ENCODE results near the gene NADSYN1. TPM values are rescaled to one million over a fixed set of nuclear protein-coding genes. Genes with fewer than 3 reads are reported as not detected.

Gene NADSYN1
- total RNA-seq, 2 experiments from 2014 or later, result 106 to 112 TPM

DNA sequence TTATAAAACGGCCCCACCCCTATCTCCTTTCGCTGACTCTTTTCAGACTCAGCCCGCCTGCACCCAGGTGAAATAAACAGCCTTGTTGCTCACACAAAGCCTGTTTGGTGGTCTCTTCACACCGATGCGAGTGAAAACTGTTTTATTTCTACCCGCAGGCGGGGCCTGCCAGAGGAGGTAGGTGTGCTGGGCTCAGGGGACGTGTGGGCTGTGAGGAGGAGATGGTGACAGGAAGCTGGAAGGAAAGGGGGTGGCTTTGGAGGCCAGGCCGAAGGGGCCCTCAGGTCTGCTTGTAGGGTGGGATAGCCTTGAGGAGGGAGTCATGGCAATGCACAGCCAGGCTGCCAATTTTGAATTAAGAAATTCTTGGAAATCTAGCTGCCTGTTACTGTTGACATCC is 52.8 kb downstream of the NADSYN1 start:
- H3K27ac Mint-ChIP-seq, result no peak overlapping the region
- H3K4me1 ChIP-seq (ENCODE audit: insufficient read depth, low read length), result no peaks in the 10 kb centered on the region
- no peak overlapping the region for H3K4me3 Mint-ChIP-seq
- intact Hi-C loops (cut with DNase I, micrococcal nuclease), result no loop called here
- ChIA-PET POLR2A (no interaction called here), CTCF (no interaction called here)
- H3K4me3 ChIP-seq (ENCODE audit: low read length), result no peak overlapping the region
- H3K36me3 Mint-ChIP-seq (ENCODE audit: low read depth), result peaks cover 77% of the 10 kb centered on the region
- no peaks in the 10 kb centered on the region for H3K27me3 ChIP-seq (ENCODE audit: control insufficient read depth in 1 of 2, insufficient read depth in 2 of 2, low read length in 2 of 2)
- peaks cover 14% of the 10 kb centered on the region for H3K9me3 Mint-ChIP-seq
- no peaks in the 10 kb centered on the region for H3K4me1 Mint-ChIP-seq (ENCODE audit: low read depth)
- peaks cover 27% of the 10 kb centered on the region for H3K36me3 ChIP-seq (ENCODE audit: insufficient read depth, low read length)
- ATAC-seq (ENCODE audit: poor library complexity) (no peak), DNase-seq (peak in 1 of 14 experiments; percentile 6)
- H3K27ac ChIP-seq (ENCODE audit: low read depth in 1 of 2, low read length in 2 of 2), result no peak overlapping the region
- no peaks in the 10 kb centered on the region for H3K27me3 Mint-ChIP-seq
- TF ChIP-seq, protein P1, sequence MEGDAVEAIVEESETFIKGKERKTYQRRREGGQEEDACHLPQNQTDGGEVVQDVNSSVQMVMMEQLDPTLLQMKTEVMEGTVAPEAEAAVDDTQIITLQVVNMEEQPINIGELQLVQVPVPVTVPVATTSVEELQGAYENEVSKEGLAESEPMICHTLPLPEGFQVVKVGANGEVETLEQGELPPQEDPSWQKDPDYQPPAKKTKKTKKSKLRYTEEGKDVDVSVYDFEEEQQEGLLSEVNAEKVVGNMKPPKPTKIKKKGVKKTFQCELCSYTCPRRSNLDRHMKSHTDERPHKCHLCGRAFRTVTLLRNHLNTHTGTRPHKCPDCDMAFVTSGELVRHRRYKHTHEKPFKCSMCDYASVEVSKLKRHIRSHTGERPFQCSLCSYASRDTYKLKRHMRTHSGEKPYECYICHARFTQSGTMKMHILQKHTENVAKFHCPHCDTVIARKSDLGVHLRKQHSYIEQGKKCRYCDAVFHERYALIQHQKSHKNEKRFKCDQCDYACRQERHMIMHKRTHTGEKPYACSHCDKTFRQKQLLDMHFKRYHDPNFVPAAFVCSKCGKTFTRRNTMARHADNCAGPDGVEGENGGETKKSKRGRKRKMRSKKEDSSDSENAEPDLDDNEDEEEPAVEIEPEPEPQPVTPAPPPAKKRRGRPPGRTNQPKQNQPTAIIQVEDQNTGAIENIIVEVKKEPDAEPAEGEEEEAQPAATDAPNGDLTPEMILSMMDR (IDR thresholded peaks at IDR 0.05), result no peak
- peaks cover 25 to 31% of the 10 kb centered on the region in 2 experiments for H3K9me3 ChIP-seq (ENCODE audit: control insufficient read depth in 1 of 2, insufficient read depth in 1 of 2, low read length in 2 of 2)

DNA sequence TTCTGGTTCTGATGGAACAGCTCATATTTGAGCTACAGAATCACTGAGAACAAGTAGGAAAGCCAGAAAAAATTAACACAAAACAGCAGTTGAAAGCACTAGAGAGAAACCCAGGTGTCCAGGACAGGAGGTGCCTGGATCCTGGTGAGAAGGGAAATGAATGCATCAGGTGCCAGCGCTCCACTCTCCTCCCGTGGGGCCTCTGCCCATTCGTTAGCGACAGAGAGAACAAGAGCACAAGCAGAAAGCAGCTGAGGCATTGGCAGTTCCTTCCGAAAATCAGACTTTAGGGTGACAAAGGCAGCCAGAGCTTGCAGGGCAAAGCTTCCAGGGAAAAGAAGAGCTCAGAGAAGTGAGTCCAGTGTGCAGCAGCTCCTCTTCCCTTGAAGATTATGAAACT is 54.1 kb downstream of the NADSYN1 start:
- Mint-ChIP-seq H3K9me3 (peaks cover 14% of the 10 kb centered on the region), H3K27ac (no peak overlapping the region), H3K27me3 (no peaks in the 10 kb centered on the region), H3K4me3 (no peak overlapping the region), H3K4me1 (ENCODE audit: low read depth) (no peaks in the 10 kb centered on the region), H3K36me3 (ENCODE audit: low read depth) (peaks cover 63% of the 10 kb centered on the region)
- DNase-seq (peak in 1 of 14 experiments; percentile 11), ATAC-seq (ENCODE audit: poor library complexity) (no peak)
- ChIA-PET CTCF (no interaction called here), POLR2A (interaction anchor here (0.6 kb wide), 1 partner anchor 59 kb away, joined by 3 read pairs; the partner anchor contains the start of gene DHCR7)
- H3K4me3 ChIP-seq (ENCODE audit: low read length), result no peak overlapping the region
- TF ChIP-seq, protein P1 (IDR thresholded peaks at IDR 0.05), result no peak
- H3K27ac ChIP-seq (ENCODE audit: low read depth in 1 of 2, low read length in 2 of 2), result no peak overlapping the region
- intact Hi-C loops (cut with DNase I, micrococcal nuclease), result no loop called here
- peaks cover 15% of the 10 kb centered on the region for H3K36me3 ChIP-seq (ENCODE audit: insufficient read depth, low read length)
- no peaks in the 10 kb centered on the region for H3K4me1 ChIP-seq (ENCODE audit: insufficient read depth, low read length)
- peaks cover 23 to 31% of the 10 kb centered on the region in 2 experiments for H3K9me3 ChIP-seq (ENCODE audit: control insufficient read depth in 1 of 2, insufficient read depth in 1 of 2, low read length in 2 of 2)
- H3K27me3 ChIP-seq (ENCODE audit: control insufficient read depth in 1 of 2, insufficient read depth in 2 of 2, low read length in 2 of 2), result no peaks in the 10 kb centered on the region

DNA sequence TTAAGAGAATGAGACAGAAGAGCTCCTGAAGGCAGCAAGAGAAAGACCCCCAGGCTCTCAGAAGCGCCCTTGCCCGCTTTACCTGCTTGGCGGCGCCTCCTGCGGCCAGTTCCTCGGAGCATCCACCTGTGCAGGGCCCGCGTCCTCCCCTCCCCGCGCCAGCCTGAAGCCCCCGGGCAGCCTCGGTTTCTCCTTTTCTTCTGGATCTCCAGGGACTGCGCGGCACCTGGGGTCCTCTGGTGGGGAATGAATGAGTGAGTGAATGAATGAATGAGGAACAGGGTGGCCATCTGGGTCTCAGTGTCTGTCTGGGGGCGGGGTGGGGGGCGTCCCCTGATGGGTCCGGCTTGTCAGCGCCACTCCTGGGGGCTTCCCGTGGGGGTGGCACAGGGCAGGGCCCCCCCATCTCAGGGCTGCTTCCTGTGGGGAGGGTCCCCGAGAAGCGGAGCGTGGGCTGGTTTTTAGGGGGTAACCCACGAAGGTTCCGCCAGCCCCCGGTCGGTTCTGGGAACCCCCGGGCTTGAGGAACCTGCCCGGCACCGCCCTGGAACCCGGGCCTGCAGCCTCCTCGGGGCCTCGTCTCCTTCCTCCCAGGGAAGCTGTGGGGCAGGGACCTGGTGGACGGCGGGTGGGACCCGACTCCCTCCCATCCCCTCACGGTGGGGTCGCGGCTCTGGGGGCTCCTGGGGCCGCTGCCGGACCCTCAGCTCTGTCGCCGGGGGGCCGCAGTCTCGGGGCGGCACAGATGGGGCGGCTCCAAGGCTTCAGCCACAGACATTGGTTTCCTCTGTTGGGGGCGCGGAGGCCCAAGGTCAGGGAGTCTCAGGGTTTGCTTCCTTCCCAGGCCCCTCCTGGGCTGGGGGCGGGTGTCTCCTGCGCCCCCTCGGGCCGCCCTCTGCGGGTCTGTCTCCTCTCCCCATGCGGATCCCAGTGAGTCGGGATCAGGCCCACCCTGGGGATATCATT is 65.8 kb downstream of the NADSYN1 start:
- Histone ChIP-seq H3K4me1 (ENCODE audit: insufficient read depth, low read length) (no peaks in the 10 kb centered on the region), H3K36me3 (ENCODE audit: insufficient read depth, low read length) (no peaks in the 10 kb centered on the region), H3K4me3 (ENCODE audit: low read length) (no peak overlapping the region), H3K27me3 (ENCODE audit: control insufficient read depth in 1 of 2, insufficient read depth in 2 of 2, low read length in 2 of 2) (no peaks in the 10 kb centered on the region), H3K9me3 (ENCODE audit: control insufficient read depth in 1 of 2, insufficient read depth in 1 of 2, low read length in 2 of 2) (peaks cover 0 to 10% of the 10 kb centered on the region in 2 experiments), H3K27ac (ENCODE audit: low read depth in 1 of 2, low read length in 2 of 2) (no peak overlapping the region)
- ATAC-seq (ENCODE audit: poor library complexity) (no peak), DNase-seq (peak in 1 of 14 experiments; percentile 29)
- intact Hi-C loops (cut with DNase I, micrococcal nuclease), result no loop called here
- TF ChIP-seq, protein P1 (IDR thresholded peaks at IDR 0.05), result no peak
- Mint-ChIP-seq H3K4me1 (ENCODE audit: low read depth) (no peaks in the 10 kb centered on the region), H3K27ac (no peak overlapping the region), H3K36me3 (ENCODE audit: low read depth) (no peaks in the 10 kb centered on the region), H3K27me3 (no peaks in the 10 kb centered on the region), H3K9me3 (peaks cover 5% of the 10 kb centered on the region), H3K4me3 (no peak overlapping the region)
- ChIA-PET CTCF (no interaction called here), POLR2A (no interaction called here)

Measured in CD4-positive, alpha-beta T cell (primary cell).